ENCODE results near the gene SLC25A15.
"Not testable (repeated sequence)": the region's sequence is repeated elsewhere in the genome, so short reads cannot be mapped to it uniquely, and the experiment has no call there.

The SLC25A15 gene

GRCh38 chr13:40782971-40783370, 6.4 kb upstream of the SLC25A15 start:
- DNase-seq: not testable (repeated sequence)

- no peak for DNase-seq
These were observed 4.9 kb upstream of the SLC25A15 start for GRCh38 chr13:40784540-40784939.

GRCh38 chr13:40786568-40786996, 2.8 kb upstream of the SLC25A15 start:
- DNase-seq: no peak

- DNase-seq: no peak
These were observed 2.3 kb upstream of the SLC25A15 start for GRCh38 chr13:40787062-40787461.

- not testable (repeated sequence) for DNase-seq
These were observed 704 bp upstream of the SLC25A15 start for GRCh38 chr13:40788540-40789274.

- DNase-seq: peak; percentile 55
These were observed 774 bp downstream of the SLC25A15 start for GRCh38 chr13:40790154-40790616.

- no peak for DNase-seq
These were observed 3.1 kb downstream of the SLC25A15 start for GRCh38 chr13:40792284-40793051.

GRCh38 chr13:40793339-40793738, 3.9 kb downstream of the SLC25A15 start:
- no peak for DNase-seq

GRCh38 chr13:40794414-40795368, 5.3 kb downstream of the SLC25A15 start:
- DNase-seq: no peak

- no peak for DNase-seq
These were observed 7.2 kb downstream of the SLC25A15 start for GRCh38 chr13:40796649-40797048.

GRCh38 chr13:40798380-40798779, 9.0 kb downstream of the SLC25A15 start:
- DNase-seq: peak; percentile 66

- DNase-seq: no peak
These were observed 10.1 kb downstream of the SLC25A15 start for GRCh38 chr13:40799508-40799907.

GRCh38 chr13:40800559-40800958, 11.1 kb downstream of the SLC25A15 start:
- DNase-seq: no peak

GRCh38 chr13:40801255-40802217, 12.1 kb downstream of the SLC25A15 start:
- DNase-seq: no peak

GRCh38 chr13:40803316-40803715, 13.9 kb downstream of the SLC25A15 start:
- no peak for DNase-seq

- no peak for DNase-seq
These were observed 16.8 kb downstream of the SLC25A15 start for GRCh38 chr13:40806241-40806640.

- no peak for DNase-seq
These were observed 20.1 kb downstream of the SLC25A15 start for GRCh38 chr13:40809471-40809870.

GRCh38 chr13:40812102-40812501, 22.7 kb downstream of the SLC25A15 start:
- no peak for DNase-seq

GRCh38 chr13:40812724-40813445, 23.5 kb downstream of the SLC25A15 start:
- DNase-seq: no peak

GRCh38 chr13:40813667-40814454, 24.4 kb downstream of the SLC25A15 start:
- DNase-seq: peak; percentile 42

All from NCI-H526 treated with DMSO at 0.1 percent for 48 hours (cell line).